HG03439 (cell line): ENCODE measurements around the gene AP1M1.

Experiments
- ATAC-seq: cut with Tn5 transposase; IDR thresholded peaks from one replicate; pipeline ENCODE4 v1.9.1; 2021; ENCODE audit warnings: mild to moderate bottlenecking, moderate library complexity; ENCODE audit not compliant: unreplicated experiment

AP1M1 gene

GRCh38 chr19:16293118-16294091 lies 95.7 kb downstream of the AP1M1 start:
- no peak for ATAC-seq

GRCh38 chr19:16295057-16295456 lies 97.3 kb downstream of the AP1M1 start:
- no peak for ATAC-seq
